GM18498 (cell line): Measurements from ENCODE around the gene PPP1R14B.

Experiments used
- ATAC-seq: cut with Tn5 transposase; IDR thresholded peaks from one replicate; pipeline ENCODE4 v1.9.1; 2021; ENCODE audit warnings: mild to moderate bottlenecking, moderate library complexity; ENCODE audit not compliant: unreplicated experiment

PPP1R14B gene

GRCh38 chr11:64262271-64263002 lies 15.7 kb upstream of the PPP1R14B start:
- no peak for ATAC-seq

GRCh38 chr11:64261556-64262080 lies 14.9 kb upstream of the PPP1R14B start:
- ATAC-seq = no peak

GRCh38 chr11:64260147-64260708 lies 13.5 kb upstream of the PPP1R14B start:
- no peak for ATAC-seq

- ATAC-seq = no peak
These were observed 12.9 kb upstream of the PPP1R14B start for GRCh38 chr11:64259533-64260067.

- ATAC-seq = no peak
These were observed 12.3 kb upstream of the PPP1R14B start for GRCh38 chr11:64258946-64259532.

GRCh38 chr11:64258356-64258755 lies 11.6 kb upstream of the PPP1R14B start:
- ATAC-seq = no peak

- ATAC-seq = no peak
These were observed 9.6 kb upstream of the PPP1R14B start for GRCh38 chr11:64256300-64256699.

GRCh38 chr11:64255135-64256128 lies 8.7 kb upstream of the PPP1R14B start:
- no peak for ATAC-seq

- ATAC-seq = no peak
These were observed 7.6 kb upstream of the PPP1R14B start for GRCh38 chr11:64254326-64254725.

GRCh38 chr11:64253481-64253880 lies 6.7 kb upstream of the PPP1R14B start:
- ATAC-seq = no peak

GRCh38 chr11:64253043-64253442 lies 6.3 kb upstream of the PPP1R14B start:
- ATAC-seq = no peak

- no peak for ATAC-seq
These were observed 5.5 kb upstream of the PPP1R14B start for GRCh38 chr11:64252003-64252872.

- no peak for ATAC-seq
These were observed 4.9 kb upstream of the PPP1R14B start for GRCh38 chr11:64251753-64252002.

GRCh38 chr11:64251016-64251752 lies 4.4 kb upstream of the PPP1R14B start, which contains the start of gene PLCB3:
TSS of gene PLCB3 (plus strand) at chr11:64251530. CDS start at chr11:64251650, 120 bp downstream.
- peak; percentile 54 for ATAC-seq

- no peak for ATAC-seq
These were observed 3.8 kb upstream of the PPP1R14B start for GRCh38 chr11:64250415-64251015.

GRCh38 chr11:64249563-64250414 lies 3.0 kb upstream of the PPP1R14B start:
- no peak for ATAC-seq

GRCh38 chr11:64249038-64249437 lies 2.3 kb upstream of the PPP1R14B start:
- no peak for ATAC-seq

- no peak for ATAC-seq
These were observed 1.8 kb upstream of the PPP1R14B start for GRCh38 chr11:64248578-64248977.
